Endothelial cell of umbilical vein (primary cell): ENCODE results near the gene LGALS7B. TPM values are rescaled to one million over a fixed set of nuclear protein-coding genes. Genes with fewer than 3 reads are reported as not detected.
"Not testable (repeated sequence)": the region's sequence is repeated elsewhere in the genome, so short reads cannot be mapped to it uniquely, and the experiment has no call there.

Experiments
- BruUV-seq: library from RNA; stranded (reverse); fragments of 400-500 nt; replicated peaks from 2 replicates; lab custom pipeline; 2021; lab: Mats Ljungman, UMichigan
- CTCF ChIA-PET: fragments of 300-600, 350-600 bp; sonication (Branson Sonifier 250); formaldehyde crosslinking; loops from one replicate; lab custom pipeline; 2021; ENCODE audit warnings: antibody characterized with exemption, inconsistent platforms; lab: Charles Lee
- POLR2A ChIA-PET: fragments of 300-600, 350-600 bp; sonication (Branson Sonifier 250); formaldehyde crosslinking; loops from one replicate; lab custom pipeline; 2021; ENCODE audit warnings: antibody characterized with exemption, inconsistent platforms; lab: Charles Lee
- DNase-seq: peaks from one replicate; pipeline ENCODE4 v3.0.0-alpha.2; 2011; ENCODE audit warnings: low read depth, low spot score
- FAIRE-seq: peaks from 2 replicates; lab custom pipeline; 2011; peaks lifted over from hg19 to GRCh38; lab: Jason Lieb, UNC
- H2AFZ ChIP-seq: 2 replicates; pipeline ENCODE4 v1.6.0; 2012; ENCODE audit warnings: low read depth, low read length, control low read depth, inconsistent platforms
- H3K27ac ChIP-seq: 2 replicates; pipeline ENCODE4 v1.5.1; 2011; ENCODE audit warnings: low read depth, mild to moderate bottlenecking, control low read depth, low read length, moderate library complexity; ENCODE audit not compliant: insufficient read depth
- H3K27me3 ChIP-seq, 2 experiments: 2 replicates each; pipeline versions ENCODE4 v1.6.0 to v1.6.1; 2011; ENCODE audit warnings: low read length in 2 of 2, mixed read lengths in 1 of 2; ENCODE audit not compliant: control insufficient read depth in 2 of 2, insufficient read depth in 2 of 2
- H3K36me3 ChIP-seq, 2 experiments: 2 replicates in 1 of 2; 3 replicates in 1 of 2; pipeline ENCODE4 v1.5.1; 2011; ENCODE audit warnings: low read length in 2 of 2, mild to moderate bottlenecking in 1 of 2, moderate library complexity in 1 of 2; ENCODE audit not compliant: control insufficient read depth in 2 of 2, insufficient read depth in 2 of 2; ENCODE audit errors: extremely low read depth in 1 of 2
- H3K4me1 ChIP-seq: 3 replicates; pipeline ENCODE4 v1.5.1; 2011; ENCODE audit warnings: mild to moderate bottlenecking, low read length; ENCODE audit not compliant: control insufficient read depth, insufficient read depth; ENCODE audit errors: extremely low read depth
- H3K4me2 ChIP-seq: 2 replicates; pipeline ENCODE4 v1.6.1; 2011; ENCODE audit warnings: low read length, control low read depth, mixed read lengths; ENCODE audit not compliant: insufficient read depth
- H3K4me3 ChIP-seq, 3 experiments: fragments of 200-600 bp in 1 of 3; sonication (generic), shearing (Covaris generic) in 1 of 3; replicated peaks in 1 of 3; 2 replicates each; pipeline ENCODE4 v1.5.1; 2011 to 2016; ENCODE audit warnings: control low read depth in 3 of 3, low read length in 3 of 3, mild to moderate bottlenecking in 2 of 3, inconsistent platforms in 1 of 3, low read depth in 1 of 3, moderate library complexity in 1 of 3; ENCODE audit not compliant: insufficient read depth in 1 of 3
- H3K79me2 ChIP-seq: 2 replicates; pipeline ENCODE4 v1.6.0; 2012; ENCODE audit warnings: low read length, inconsistent platforms; ENCODE audit not compliant: control insufficient read depth, insufficient read depth
- H3K9ac ChIP-seq: replicated peaks from 2 replicates; pipeline ENCODE3; 2011; ENCODE audit warnings: low read length, control low read depth; ENCODE audit not compliant: insufficient read depth; ENCODE audit errors: extremely low read depth
- H3K9me1 ChIP-seq: replicated peaks from 3 replicates; pipeline ENCODE4 v1.6.0; 2011; ENCODE audit warnings: mild to moderate bottlenecking, low read length; ENCODE audit not compliant: control insufficient read depth, insufficient read depth; ENCODE audit errors: extremely low read depth
- H3K9me3 ChIP-seq: replicated peaks from 2 replicates; pipeline ENCODE4 v1.5.1; 2012; ENCODE audit warnings: low read length, inconsistent platforms; ENCODE audit not compliant: control insufficient read depth, insufficient read depth
- H4K20me1 ChIP-seq: replicated peaks from 2 replicates; pipeline ENCODE3; 2011; ENCODE audit warnings: mild to moderate bottlenecking, low read length; ENCODE audit not compliant: control insufficient read depth, insufficient read depth; ENCODE audit errors: extremely low read depth
- CTCF ChIP-seq, 2 donors: IDR thresholded peaks; 1 replicate in 1 of 2; 2 replicates in 1 of 2; pipeline ENCODE4 v1.5.1; 2011; ENCODE audit warnings: low read length in 2 of 2, mild to moderate bottlenecking in 2 of 2, moderate library complexity in 2 of 2, control low read depth in 1 of 2, inconsistent platforms in 1 of 2, low read depth in 1 of 2; ENCODE audit not compliant: insufficient read depth in 1 of 2; ENCODE audit errors: extremely low read depth in 1 of 2
- GATA2 ChIP-seq: IDR thresholded peaks from 2 replicates; pipeline ENCODE4 v1.7.0; 2011; ENCODE audit warnings: low read depth, mild to moderate bottlenecking, moderate library complexity, mixed read lengths, low read length; ENCODE audit not compliant: insufficient read length, insufficient read depth
- JUN ChIP-seq: IDR thresholded peaks from 2 replicates; pipeline ENCODE4 v1.6.1; 2011; ENCODE audit warnings: borderline replicate concordance, low read depth; ENCODE audit not compliant: insufficient read length, insufficient read depth
- MAX ChIP-seq: IDR thresholded peaks from 2 replicates; pipeline ENCODE4 v1.6.1; 2011; ENCODE audit not compliant: insufficient read depth, insufficient read length
- MYC ChIP-seq: IDR thresholded peaks from one replicate; pipeline ENCODE4 v1.6.1; 2011; ENCODE audit warnings: mild to moderate bottlenecking, low read depth, low read length
- POLR2A ChIP-seq: IDR thresholded peaks from 2 replicates; pipeline ENCODE4 v1.6.1; 2012; ENCODE audit warnings: low read depth, mild to moderate bottlenecking, control low read depth, low read length
- POLR2AphosphoS5 ChIP-seq: IDR thresholded peaks from 2 replicates; pipeline ENCODE4 v1.6.1; 2012; ENCODE audit warnings: low read depth, mild to moderate bottlenecking, control low read depth, low read length, moderate library complexity; ENCODE audit not compliant: insufficient read depth
- dilution Hi-C: fragments of 300-500 bp; cut with MboI; formaldehyde crosslinking; loops from one replicate; pipeline ENCODE4 v1.15.0; 2019; ENCODE audit warnings: low sequenced_read_pairs; ENCODE audit not compliant: extremely low pct_ligation_motif_present
- intact Hi-C: fragments of 100-400 bp; cut with micrococcal nuclease; formaldehyde crosslinking; loops from one replicate; pipeline ENCODE4 v1.10.0; 2022
- polyA plus RNA-seq, 4 experiments: library from polyadenylated mRNA; depleted of rRNA in 3 of 4; stranded (reverse) in 3 of 4; unstranded in 1 of 4; fragments of >200 nt; gene quantifications; 2 replicates each; pipeline versions ENCODE4 v1.2.1 to v1.2.3, GENCODE V29; 2011 to 2012; ENCODE audit warnings: missing spikeins in 1 of 4
- total RNA-seq: library from RNA; stranded (reverse); gene quantifications from 2 replicates; pipeline ENCODE4 v1.2.3, GENCODE V29; 2021

Gene LGALS7B
- total and polyA plus RNA-seq, 2 donors (not counting 3 experiments of a cell fraction or from before 2014, with no cell fraction given) = not detected

- Histone ChIP-seq H3K9me3 (no peaks in the 10 kb centered on the region), H3K27ac (no peak overlapping the region), H3K9me1 (no peaks in the 10 kb centered on the region), H3K27me3 (no peaks in the 10 kb centered on the region), H3K4me3 (no peak overlapping the region), H3K79me2 (no peaks in the 10 kb centered on the region), H2AFZ (no peak overlapping the region), H4K20me1 (no peaks in the 10 kb centered on the region), H3K4me1 (no peaks in the 10 kb centered on the region), H3K36me3 (no peaks in the 10 kb centered on the region), H3K4me2 (no peak overlapping the region), H3K9ac (no peak overlapping the region)
- ChIA-PET POLR2A (no interaction called here), CTCF (interaction anchor here (1.1 to 1.6 kb wide), 3 partner anchors 17 to 152 kb away, joined by 3 to 12 read pairs (median 3); no protein-coding TSS in a partner anchor)
- dilution Hi-C loops = no loop called here
- BruUV-seq = no TSS peak
- DNase-seq (no peak), FAIRE-seq (no peak)
- intact Hi-C loops = no loop called here
- no peak for TF ChIP-seq POLR2AphosphoS5
- no peak for TF ChIP-seq MAX
- no peak for TF ChIP-seq GATA2
- TF ChIP-seq CTCF (IDR thresholded peaks at IDR 0.05; ENCODE audit: extremely low read depth in 1 of 2, insufficient read depth in 1 of 2, low read depth in 1 of 2, low read length in 2 of 2) = no peak
- no peak for TF ChIP-seq POLR2A
- no peak for TF ChIP-seq MYC
- TF ChIP-seq JUN = no peak
Observed at GRCh38 chr19:38786572-38787265, 2.3 kb upstream of the LGALS7B start.

GRCh38 chr19:38790507-38791403, 1.8 kb downstream of the LGALS7B start:
- H3K9ac ChIP-seq, H3K4me1 ChIP-seq, H3K79me2 ChIP-seq, H2AFZ ChIP-seq, H3K4me2 ChIP-seq, H3K9me3 ChIP-seq, POLR2A ChIA-PET, CTCF ChIA-PET, H3K36me3 ChIP-seq, H3K9me1 ChIP-seq, DNase-seq, FAIRE-seq, H3K4me3 ChIP-seq, H4K20me1 ChIP-seq, H3K27ac ChIP-seq, dilution Hi-C loops, H3K27me3 ChIP-seq: not testable (repeated sequence)
- intact Hi-C loops = loop anchor here (5.0 kb wide), 1 partner anchor 42 kb away; the partner anchor contains the start of gene ECH1
- BruUV-seq = TSS peak; percentile 62
